ENCODE measurements around the gene RFTN1. TPM values are rescaled to one million over a fixed set of nuclear protein-coding genes. Genes with fewer than 3 reads are reported as not detected.

Gene RFTN1
- total and polyA plus RNA-seq, 11 donors, result 17.1 to 40.8 (median 26.4) TPM

DNA sequence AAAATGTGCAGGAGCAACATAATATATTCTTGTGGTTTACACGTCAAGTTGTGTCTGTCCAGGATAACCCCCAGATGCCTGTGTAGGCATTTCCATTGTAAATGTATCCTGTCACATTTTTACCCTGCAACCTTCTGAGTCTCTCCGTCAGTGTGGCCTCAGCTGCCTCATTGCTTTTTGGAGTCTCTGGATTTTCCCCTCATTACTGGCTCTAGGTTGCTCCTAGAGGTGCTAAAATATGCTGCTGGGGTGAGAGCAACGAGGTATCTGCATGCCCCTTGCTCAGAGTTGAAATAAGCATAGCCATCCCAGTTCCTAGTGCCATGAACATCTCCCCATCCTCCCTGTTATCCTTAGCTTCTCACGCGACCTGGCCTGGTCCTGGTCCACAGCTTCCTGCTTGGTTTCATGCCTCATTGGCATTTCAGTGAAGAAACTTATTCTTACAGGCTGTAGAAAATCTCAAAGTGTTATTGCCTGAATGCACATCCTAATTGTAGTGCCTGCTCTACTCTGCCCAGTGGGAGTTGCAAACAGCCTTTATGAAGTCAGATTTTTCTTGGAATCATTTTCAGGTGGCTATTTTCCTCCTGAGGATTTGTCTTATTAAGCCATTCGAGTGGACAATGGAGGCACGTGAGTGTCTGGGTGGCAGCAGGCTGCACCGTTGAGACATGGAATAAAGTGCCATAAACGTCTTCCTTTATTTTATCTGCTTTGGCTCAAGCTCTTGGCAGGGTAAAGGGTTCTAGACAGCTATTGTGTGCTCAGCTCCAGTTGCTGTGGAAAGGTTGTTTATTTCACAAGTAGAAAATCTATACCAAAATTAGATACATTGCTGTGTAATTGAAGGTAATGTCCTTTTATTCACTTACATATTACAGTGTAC lies 215.3 kb downstream of the RFTN1 start:
- no peak overlapping the region for H3K4me3 ChIP-seq
- H3K27ac ChIP-seq, result peak overlapping the region in 1 of 12 donors; percentile 1
- ATAC-seq (peak in 3 of 4 donors; percentile 48 to 73 (median 55)), DNase-seq (no peak)
- WGBS, 4 donors, result 54 to 60% (median 57%) methylated on average over 9 of the region's 9 CpGs
- no peaks in the 10 kb centered on the region for H3K27me3 ChIP-seq
- peaks cover 0 to 48% (median 33%) of the 10 kb centered on the region in 9 donors for H3K36me3 ChIP-seq
- H3K9me3 ChIP-seq, result peaks cover 0 to 10% (median 0%) of the 10 kb centered on the region in 12 donors
- no peak for TF ChIP-seq POLR2A (IDR thresholded peaks at IDR 0.05)
- TF ChIP-seq, protein P1, sequence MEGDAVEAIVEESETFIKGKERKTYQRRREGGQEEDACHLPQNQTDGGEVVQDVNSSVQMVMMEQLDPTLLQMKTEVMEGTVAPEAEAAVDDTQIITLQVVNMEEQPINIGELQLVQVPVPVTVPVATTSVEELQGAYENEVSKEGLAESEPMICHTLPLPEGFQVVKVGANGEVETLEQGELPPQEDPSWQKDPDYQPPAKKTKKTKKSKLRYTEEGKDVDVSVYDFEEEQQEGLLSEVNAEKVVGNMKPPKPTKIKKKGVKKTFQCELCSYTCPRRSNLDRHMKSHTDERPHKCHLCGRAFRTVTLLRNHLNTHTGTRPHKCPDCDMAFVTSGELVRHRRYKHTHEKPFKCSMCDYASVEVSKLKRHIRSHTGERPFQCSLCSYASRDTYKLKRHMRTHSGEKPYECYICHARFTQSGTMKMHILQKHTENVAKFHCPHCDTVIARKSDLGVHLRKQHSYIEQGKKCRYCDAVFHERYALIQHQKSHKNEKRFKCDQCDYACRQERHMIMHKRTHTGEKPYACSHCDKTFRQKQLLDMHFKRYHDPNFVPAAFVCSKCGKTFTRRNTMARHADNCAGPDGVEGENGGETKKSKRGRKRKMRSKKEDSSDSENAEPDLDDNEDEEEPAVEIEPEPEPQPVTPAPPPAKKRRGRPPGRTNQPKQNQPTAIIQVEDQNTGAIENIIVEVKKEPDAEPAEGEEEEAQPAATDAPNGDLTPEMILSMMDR (IDR thresholded peaks at IDR 0.05), result no peak
- peaks cover 0 to 57% (median 13%) of the 10 kb centered on the region in 12 donors for H3K4me1 ChIP-seq
- intact Hi-C loops (cut with DNase I), result loop anchor here in 2 of 10 donors (10.0 kb wide), 1 partner anchor 217 kb away; the partner anchor contains the start of gene RFTN1 (in 2 of the 2)

DNA sequence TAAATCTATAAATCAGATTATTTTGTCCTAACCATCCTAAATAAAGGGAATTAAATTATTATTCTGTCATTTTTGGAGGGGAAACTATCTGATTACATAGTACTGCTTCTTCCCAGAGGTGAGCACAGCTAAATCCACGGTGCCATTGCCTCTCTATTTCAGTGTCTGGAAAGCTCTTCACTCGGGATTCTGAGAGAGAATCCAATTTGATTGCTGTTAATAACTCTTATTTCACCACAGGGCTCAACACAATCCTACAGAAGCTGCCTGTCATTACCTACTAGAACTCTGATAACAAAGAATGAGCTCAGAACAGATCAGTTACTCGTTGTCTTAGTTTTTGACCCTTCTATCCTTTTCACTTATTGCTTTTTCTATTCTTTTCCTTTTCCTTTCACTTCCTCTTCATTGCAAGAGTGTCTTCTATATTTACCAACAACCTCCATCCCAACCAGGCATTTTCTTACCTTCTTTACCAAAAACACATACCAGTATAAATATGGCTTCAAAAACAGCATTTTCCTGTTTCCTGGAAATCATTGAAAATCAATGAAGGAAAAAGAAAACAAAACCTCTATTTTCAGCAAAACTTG lies 218.1 kb downstream of the RFTN1 start:
- peaks cover 0 to 33% (median 15%) of the 10 kb centered on the region in 9 donors for H3K36me3 ChIP-seq
- no peak overlapping the region for H3K4me3 ChIP-seq
- peak in 1 of 4 donors; percentile 28 for ATAC-seq
- H3K27me3 ChIP-seq, result no peaks in the 10 kb centered on the region
- no peak for TF ChIP-seq POLR2A (IDR thresholded peaks at IDR 0.05)
- TF ChIP-seq, protein P1 (IDR thresholded peaks at IDR 0.05), result no peak
- DNase-seq, result no peak
- no peak overlapping the region for H3K27ac ChIP-seq
- 37 to 48% (median 44%) methylated on average over 3 of the region's 3 CpGs for WGBS, 4 donors
- H3K4me1 ChIP-seq, result peaks cover 0 to 49% (median 15%) of the 10 kb centered on the region in 12 donors
- intact Hi-C loops (cut with DNase I), result loop anchor here in 2 of 10 donors (10.0 kb wide), 1 partner anchor 219 kb away; the partner anchor contains the start of gene RFTN1 (in 2 of the 2)
- peaks cover 0 to 11% (median 0%) of the 10 kb centered on the region in 12 donors for H3K9me3 ChIP-seq

DNA sequence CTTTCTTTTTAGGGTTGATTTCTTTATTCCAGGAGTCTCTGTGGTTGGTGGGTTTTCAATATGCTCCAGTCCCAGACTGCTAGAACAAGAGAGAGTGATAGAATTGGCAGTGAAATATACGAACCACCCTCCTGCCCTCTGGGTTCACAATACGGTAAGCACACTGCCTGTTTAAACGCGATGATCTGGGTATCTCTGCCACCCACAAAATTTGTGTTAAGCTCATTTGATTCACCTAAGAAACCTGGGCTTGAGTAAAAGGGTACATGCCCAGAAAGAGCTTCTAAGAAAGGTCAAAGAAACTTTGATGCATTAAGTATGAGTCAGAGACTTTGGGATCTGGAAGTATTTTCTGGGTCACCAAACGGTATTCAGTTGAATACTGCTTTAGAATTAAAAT lies 218.7 kb downstream of the RFTN1 start:
- H3K27ac ChIP-seq, result no peak overlapping the region
- peaks cover 0 to 33% (median 15%) of the 10 kb centered on the region in 9 donors for H3K36me3 ChIP-seq
- H3K4me1 ChIP-seq, result peaks cover 3 to 49% (median 19%) of the 10 kb centered on the region in 12 donors
- no peaks in the 10 kb centered on the region for H3K27me3 ChIP-seq
- no peak overlapping the region for H3K4me3 ChIP-seq
- 85 to 95% (median 89%) methylated on average over 5 of the region's 5 CpGs for WGBS, 4 donors
- DNase-seq, result no peak
- H3K9me3 ChIP-seq, result peaks cover 0 to 11% (median 0%) of the 10 kb centered on the region in 12 donors
- no peak for ATAC-seq
- intact Hi-C loops (cut with DNase I), result loop anchor here in 3 of 10 donors (5.0 to 10.0 kb wide), 2 partner anchors 220 to 227 kb away; partner anchors contain the start of gene RFTN1 (in 2 of the 3)
- no peak for TF ChIP-seq POLR2A (IDR thresholded peaks at IDR 0.05)
- TF ChIP-seq, protein P1 (IDR thresholded peaks at IDR 0.05), result no peak

Measured in heart left ventricle (tissue), 16 donors.